HTR-8/SVneo (cell line): Measurements from ENCODE around the gene MEGF6.

Source experiments
- DNase-seq: peaks from one replicate; pipeline ENCODE4 v3.0.0; 2011; ENCODE audit warnings: low spot score, mixed read lengths; ENCODE audit not compliant: insufficient read length
- FAIRE-seq: peaks from 2 replicates; lab custom pipeline; 2011; peaks lifted over from hg19 to GRCh38; lab: Jason Lieb, UNC

MEGF6 gene

GRCh38 chr1:3529099-3529729 is 82.1 kb downstream of the MEGF6 start:
- DNase-seq (no peak), FAIRE-seq (no peak)

DNA sequence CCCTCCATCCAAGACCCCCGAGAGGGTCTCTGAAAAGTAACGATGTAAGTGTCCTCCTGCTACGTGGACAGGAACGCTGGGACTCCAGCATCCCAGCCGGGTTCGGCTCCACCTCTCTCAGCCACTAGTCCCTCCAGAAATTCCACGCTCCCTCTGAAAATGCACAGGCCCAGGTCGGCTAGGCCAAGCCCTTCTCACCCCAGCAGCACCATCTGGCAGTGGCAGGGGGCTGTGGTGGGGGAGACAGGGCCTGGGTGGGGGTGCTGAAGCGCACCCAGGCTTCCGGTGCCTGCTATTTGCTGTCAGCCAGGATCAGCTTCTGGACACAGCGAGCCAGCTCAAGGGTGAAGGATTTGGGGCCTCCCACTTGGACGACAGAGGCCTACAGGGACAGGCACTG is 83.5 kb downstream of the MEGF6 start:
- FAIRE-seq, result no peak
- no peak for DNase-seq

DNA sequence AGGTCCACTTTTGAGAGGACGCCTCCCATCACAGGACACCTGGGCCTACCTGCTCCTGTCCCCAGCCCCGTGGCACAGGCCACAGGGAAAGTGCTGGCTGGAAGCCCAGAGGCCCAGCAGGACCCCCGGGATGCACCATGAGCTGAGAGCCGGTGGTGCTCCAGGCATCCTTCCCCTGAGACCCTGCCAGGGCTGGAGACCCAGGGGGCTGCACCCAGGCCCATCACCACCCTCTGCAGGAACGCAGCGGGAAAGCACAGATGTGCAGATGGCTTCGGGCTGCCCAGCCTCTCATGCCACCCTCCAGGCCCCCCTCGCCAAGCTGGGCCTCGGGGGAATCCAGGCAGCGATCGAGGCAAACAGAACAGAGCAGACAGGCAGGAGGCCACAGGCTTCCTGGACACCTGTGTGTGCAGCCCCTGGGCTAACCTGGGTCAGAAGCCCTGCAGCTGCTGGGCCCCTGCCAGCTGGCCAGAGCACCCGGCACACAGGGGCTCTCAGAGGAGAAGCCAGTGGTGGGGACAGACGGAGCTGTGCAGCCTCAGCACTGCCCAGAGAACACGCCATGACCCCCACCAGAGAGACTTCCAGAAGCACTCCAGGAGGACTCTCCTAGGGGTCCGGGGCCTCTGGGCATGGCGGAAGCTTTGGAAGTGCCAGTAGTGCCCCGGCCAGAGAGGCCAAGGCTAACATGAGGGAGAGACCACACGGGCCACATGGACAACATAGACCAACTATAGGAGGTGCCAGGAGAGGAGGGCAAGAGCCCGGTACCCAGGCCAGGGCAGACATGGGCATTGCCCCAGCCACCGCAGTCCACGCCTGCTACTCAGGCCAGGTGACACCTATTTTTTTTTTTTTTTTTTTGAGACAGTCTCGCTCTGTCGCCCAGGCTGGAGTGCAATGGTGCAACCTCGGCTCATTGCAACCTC is 85.5 kb downstream of the MEGF6 start:
- no peak for FAIRE-seq
- no peak for DNase-seq

DNA sequence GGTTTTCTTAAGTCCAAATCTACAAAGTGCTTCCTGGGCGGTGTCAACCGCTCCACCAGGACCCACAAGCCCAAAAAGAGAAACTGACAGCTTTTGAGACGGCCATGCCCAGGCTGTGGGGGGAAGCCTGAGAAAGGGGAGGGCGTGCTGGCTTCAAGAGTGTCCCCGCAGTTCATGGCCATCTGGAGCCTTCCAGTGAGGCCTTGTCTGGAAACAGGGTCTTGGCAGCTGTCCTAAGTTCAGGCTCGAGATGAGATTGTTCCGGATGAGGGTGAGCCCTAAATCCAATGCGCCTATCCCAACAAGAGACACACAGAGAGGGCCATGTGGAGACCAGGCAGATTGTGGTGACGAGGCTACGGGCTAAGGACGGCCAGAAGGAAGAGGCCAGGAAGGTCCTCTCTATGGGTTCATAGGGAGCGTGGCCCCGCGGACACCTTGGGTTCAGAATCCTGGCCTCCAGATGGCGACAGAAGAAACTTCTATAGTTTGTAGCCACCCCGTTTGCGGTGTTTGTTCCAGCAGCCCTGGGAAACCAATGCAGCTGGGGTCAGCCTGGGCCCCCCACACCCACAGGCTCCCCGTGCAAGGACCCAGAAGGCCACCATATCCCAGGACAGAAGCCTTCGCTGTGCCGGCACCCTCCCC is 86.6 kb downstream of the MEGF6 start:
- FAIRE-seq (no peak), DNase-seq (no peak)

DNA sequence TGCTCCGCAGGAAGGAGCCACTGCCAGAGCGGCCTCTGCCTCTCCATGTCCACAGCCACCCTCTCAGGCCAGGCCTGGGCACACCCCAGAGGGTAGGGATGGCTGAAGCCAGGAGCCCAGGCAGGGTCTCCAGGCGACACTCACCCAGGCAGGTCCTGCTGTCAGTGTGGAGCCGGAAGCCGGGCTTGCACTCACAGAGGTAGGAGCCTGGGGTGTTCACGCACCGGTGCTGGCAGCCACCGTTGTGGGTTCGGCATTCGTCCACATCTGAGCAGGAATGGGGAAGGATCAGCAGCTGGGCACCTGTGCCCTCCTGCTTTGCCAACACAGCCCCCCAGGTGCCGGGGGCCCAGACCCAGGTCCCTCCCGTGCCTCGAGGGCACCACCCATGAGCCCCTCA is 87.3 kb downstream of the MEGF6 start:
- FAIRE-seq, result no peak

DNA sequence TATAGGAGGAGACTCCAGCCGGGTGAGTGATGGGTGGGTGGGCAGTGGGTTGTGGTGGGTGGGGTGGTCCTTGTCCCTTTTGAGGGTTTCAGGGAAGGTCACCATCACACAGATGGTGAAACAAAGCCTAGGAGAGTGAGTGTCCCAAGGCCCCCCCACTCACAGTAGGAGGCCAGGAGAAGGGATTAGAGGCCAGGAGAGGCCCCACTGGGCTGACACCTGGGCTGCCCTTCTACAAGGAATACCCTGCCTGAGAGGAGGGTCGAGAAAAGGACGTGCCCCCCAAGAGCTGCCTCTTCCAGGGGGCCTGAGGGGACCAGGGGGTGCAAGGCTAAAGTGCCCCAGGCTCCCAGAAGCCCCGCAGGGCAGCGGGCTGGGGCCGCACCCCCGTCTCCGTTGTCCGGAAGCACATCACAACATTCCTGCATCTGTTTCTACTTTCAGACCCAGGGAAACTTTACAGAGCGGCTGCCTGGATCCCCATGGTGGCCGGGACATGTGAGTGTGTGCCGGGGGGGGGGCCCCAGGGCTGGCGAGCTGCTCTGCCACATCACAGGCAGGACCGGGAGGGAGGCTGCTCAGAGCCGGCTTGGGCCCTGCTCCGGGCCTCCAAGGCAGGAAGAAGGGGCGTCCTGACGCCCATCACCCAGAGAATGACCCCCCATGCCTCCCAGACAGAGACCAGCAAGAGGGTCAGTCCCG is 88.6 kb downstream of the MEGF6 start:
- DNase-seq, result no peak
- FAIRE-seq, result no peak

More for the DNA sequence above, 87.3 kb downstream of the MEGF6 start:
- DNase-seq, result no peak

- DNase-seq (no peak), FAIRE-seq (no peak)
Measured at GRCh38 chr1:3522112-3522511, 89.2 kb downstream of the MEGF6 start.

DNA sequence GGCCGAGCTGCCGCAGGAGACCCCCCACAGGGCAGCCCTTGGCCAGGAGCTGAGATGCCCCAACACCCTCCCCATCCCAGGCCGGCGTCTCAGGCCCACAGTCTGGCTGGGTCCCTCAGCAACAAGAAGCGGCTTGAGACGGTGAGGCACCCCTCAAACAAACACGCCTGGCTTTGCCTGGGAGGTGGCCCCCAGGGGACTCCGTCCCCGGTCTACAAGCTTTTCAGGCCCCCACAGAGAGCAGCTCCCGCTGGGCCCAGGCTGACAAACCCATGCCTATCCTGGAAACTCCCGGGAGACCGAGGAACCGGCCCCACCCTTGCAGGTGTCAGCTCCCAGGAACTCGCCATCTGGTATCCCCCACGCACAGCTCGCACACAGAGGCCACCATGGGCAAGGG is 89.9 kb downstream of the MEGF6 start:
- no peak for DNase-seq
- no peak for FAIRE-seq

DNA sequence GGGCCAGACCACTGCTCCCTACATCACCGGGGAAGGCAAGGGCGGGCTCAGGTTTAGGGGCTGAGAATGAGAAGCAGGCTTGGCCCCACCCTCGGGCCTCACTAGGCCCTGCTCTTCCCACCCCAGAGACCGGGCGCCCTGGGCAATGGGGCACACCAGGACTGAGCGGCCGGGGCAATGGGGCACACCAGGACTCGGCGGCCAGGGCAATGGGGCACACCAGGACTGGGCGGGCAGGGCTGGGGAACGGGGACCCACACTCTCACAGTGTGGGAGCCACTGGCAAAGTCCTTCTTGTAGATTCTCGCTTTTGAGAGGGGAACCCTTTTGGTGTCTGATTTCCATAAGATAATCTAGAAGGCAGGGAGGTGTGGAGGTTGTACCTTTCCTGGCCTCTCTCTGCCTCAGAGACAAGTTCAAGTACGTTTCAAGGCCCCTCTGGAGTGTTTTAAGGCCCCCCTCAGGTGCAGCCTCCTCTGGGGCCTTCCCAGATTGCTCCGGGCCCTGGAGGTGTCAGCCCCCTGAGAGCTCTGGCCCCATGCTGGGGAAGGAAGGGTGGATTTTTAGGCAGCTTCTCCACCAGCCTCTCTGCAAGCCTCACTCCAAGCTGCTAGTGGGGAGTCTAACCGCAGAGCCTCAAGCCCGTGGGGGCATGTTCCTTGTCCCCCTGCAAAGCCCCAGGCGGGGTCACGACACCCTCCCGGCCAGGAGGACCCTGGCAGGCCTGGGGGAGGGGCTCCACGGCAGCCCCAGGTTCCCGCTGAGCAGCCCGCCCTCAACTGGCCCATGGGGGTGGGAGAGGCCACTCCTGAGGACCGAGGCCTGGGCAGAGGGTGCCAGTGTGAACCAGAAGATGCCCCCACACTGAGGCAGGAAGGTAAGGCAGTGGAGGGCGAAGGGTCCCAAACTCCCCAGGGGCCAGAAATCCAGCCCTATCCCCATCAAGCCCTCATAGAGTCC is 90.6 kb downstream of the MEGF6 start:
- no peak for FAIRE-seq
- DNase-seq, result no peak

DNA sequence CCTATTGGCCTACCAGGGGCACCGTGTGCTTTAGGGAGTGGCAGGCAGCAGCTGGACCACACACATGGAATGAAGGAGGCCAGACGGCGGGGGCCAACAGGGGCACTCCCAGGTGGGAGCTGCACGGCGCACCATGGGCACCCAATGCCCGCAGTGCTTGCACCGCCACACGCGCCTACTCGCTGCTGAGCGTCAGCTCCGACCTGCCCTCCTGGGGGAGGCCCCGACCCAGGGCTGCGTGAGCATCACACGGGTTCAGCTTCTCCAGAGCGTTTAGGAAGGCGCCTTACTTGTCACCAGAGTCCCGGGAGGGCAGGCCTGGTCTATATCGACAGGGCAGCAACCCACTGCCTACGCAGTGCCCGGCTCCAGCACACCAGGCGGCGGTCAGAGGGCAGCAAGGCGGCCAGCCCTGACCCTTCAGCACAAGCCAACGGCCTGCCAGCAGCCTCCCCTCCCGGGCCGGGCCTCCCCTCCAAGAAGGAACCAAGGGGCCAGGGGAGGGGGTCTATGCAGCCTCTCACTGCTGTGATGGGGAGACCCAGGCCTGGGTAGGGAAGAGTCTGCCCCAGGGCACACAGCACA is 91.9 kb downstream of the MEGF6 start:
- no peak for DNase-seq

DNA sequence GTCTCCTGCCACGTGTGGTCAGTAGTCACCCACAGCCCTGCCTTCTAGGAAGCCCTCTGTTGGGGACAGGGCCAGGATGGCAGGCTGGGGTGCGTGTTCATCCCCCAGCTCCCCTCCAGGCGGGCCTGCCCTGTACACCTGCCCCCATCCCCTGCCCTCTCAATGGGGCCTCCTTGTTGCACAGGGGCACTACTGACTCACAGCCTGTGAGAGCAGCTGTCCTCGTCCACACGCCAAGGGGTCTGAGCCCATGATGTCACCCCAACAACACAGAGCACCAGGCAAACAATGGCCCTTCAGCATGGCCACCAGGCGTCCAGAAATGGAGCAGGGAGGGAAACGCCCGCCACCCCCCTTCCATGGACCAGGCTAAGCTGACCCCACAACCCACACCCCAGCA is 92.6 kb downstream of the MEGF6 start:
- DNase-seq, result no peak
- FAIRE-seq, result no peak

More for the DNA sequence above, 91.9 kb downstream of the MEGF6 start:
- FAIRE-seq, result no peak

DNA sequence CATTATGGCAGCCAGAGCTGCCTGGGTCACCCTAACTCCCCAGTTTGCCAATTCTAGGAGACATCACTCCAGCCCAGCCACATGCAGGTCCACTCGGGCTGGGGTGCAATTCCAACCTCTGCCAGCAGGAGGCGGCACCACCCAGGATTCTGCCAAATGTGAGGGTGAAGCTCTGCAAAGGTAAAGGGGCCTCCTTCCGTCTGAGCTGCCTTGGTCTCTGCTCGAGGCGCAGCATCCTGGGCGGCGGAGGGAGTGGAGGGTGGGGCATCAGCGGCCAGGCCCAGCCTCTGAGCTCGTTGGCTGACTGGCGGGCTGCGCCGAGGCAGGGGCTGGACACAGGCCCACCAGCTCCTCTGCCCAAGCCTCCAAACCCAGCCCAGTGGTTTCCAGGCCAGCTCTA is 93.1 kb downstream of the MEGF6 start:
- DNase-seq (no peak), FAIRE-seq (no peak)

DNA sequence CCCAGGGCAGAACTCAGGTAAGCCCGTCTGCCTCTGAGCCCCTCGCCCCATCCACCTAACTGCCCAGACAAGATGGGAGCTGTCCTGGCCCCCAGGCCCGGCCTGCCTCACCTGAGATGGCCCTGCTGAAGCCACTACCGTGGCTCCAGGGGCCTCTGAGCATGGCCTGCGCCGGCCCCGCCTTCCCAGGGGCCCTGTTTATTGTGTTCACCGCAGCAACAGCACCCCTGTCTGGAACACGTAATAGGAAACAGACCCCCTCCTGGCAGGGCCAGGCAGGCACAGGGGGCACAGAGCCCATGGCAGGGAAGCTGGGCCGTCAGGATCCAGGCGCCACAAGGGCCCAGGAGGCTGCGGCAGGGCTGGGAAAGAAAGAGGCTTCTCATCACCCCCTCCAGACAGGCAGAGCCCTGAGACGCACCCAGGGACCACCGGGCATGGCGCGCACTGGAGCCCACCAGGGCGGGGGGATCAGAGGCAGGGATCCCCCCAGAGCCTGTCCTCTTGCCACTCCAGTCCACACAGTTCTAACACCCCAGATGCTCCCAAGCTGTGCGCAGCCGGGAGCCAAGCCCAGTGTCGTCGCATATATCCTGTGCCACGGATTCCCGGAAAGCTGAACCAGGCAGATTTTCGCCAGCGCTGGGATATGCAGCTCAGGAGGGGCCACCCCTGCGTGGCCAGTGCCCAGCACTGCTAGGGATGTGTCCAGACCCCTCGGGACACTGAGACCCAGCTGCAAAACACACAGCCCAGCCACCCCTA is 94.2 kb downstream of the MEGF6 start:
- FAIRE-seq (no peak), DNase-seq (no peak)

DNA sequence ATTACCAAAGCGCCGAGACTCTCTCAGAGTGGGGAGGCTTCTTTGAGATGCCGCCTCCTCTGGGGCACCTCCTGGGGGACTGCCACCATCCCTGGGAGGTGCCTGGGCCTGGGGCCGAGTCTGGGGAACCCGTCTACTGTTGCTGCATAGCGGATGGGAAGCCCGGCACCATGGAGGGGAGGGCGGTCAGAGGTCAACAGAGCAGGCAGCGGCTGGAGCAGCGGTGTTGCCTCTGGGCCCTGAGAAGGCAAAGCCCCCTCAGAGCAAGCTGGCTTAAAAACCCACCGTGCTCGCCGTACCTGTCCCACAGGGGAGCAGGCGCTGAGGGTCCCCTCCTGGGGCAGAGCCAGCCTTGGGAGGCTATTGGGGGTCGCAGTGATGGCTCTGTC is 94.8 kb downstream of the MEGF6 start:
- no peak for DNase-seq
- no peak for FAIRE-seq

DNA sequence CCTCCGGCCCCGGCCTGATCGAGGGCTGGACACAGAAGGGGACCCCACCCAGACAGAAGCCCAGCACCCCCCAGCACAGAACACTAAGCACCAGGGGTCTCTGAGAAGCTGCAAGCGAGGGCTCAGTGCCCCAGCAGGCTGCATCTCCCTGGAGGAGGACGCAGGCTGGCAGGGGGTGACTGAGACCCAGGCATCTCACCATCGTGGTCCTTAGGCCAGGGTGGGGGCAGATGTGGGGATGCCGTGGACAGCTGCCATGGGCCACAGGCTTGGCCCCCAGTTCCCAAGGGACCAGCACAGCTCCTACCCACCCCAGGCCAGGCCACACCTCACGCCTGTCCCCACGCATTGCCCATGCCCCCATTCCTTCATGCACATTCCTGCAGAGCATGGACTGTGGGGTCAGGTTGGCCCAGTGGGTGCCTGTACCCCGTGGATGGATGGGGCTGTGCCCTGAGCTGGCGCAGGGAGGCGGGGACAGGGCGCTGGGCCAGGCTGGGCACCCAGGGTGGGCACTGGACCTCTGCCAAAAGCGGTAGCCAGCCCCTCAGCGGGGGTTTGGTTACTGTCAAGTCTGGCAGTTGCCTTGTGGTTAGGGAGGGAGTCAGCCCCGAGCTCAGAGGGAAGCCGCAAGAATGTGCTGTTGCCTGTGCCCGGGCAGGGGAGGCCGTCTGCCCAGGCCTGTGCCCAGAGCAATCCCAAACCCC is 95.4 kb downstream of the MEGF6 start:
- DNase-seq (no peak), FAIRE-seq (no peak)

- no peak for FAIRE-seq
- no peak for DNase-seq
Measured at GRCh38 chr1:3515272-3515671, 96.0 kb downstream of the MEGF6 start.

DNA sequence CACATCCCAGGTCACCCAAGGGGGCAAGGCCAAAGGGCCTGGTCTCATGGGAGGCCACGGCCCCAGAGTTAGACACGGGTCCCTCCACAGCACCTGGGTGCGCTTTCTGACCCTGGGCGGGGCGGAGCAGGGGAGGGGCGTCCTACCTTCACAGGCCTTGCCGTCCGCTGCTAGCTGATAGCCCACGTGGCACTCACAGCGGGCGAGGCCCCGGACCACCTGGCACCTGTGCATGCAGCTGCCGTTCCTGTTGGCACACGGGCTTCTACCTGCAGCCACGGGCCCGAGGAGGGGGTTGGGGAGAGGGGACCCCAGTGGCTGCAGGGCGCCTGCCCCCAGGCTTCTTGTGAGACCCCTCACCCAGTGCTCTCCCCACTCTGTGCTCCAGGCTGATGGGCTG is 96.9 kb downstream of the MEGF6 start:
- DNase-seq (no peak), FAIRE-seq (no peak)

DNA sequence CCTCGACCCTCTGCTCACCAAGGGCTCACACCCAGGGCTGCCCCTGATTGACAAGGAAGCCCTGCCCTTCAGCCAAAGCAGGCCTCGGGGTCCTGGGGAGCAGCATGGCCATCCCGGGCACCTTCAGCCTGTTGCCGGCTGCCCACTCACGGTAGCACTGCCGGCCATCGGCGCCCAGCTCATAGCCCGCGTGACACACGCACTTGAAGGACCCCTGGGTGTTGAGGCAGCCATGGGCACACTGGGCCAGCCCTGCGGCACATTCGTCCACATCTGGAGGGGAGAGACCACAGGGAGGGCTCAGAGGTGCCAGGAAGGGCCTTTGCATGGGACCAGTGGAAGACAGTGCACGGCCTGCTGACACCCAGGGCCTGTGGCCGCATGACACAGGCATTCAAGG is 99.5 kb downstream of the MEGF6 start:
- DNase-seq (no peak), FAIRE-seq (no peak)
